HepG2 (cell line): Measurements from ENCODE around the gene ASCC2. TPM values are rescaled to one million over a fixed set of nuclear protein-coding genes. Genes with fewer than 3 reads are reported as not detected.

Source experiments
- ADNP ChIP-seq: sonication (generic); formaldehyde crosslinking; IDR thresholded peaks from 2 replicates; pipeline ENCODE4 v1.4.0; 2020; ENCODE audit warnings: missing genetic modification reagents
- ARHGAP35 ChIP-seq: sonication (generic); formaldehyde crosslinking; IDR thresholded peaks from 2 replicates; pipeline ENCODE4 v1.9.0; 2022; ENCODE audit warnings: mild to moderate bottlenecking, inconsistent platforms, moderate library complexity, missing genetic modification reagents, borderline replicate concordance
- CEBPB ChIP-seq: IDR thresholded peaks from 2 replicates; pipeline ENCODE4 v1.6.1; 2011; ENCODE audit warnings: low read depth, low read length, improper control_type of control experiment, borderline replicate concordance
- GLI4 ChIP-seq: sonication (generic); formaldehyde crosslinking; IDR thresholded peaks from 2 replicates; pipeline ENCODE4 v1.5.1; 2020; ENCODE audit warnings: missing genetic modification reagents, mild to moderate bottlenecking, moderate library complexity, borderline replicate concordance
- KMT2A ChIP-seq: sonication (generic); formaldehyde crosslinking; IDR thresholded peaks from 2 replicates; pipeline ENCODE4 v1.4.0; 2020; ENCODE audit warnings: missing genetic modification reagents
- MIER3 ChIP-seq: IDR thresholded peaks from 2 replicates; pipeline ENCODE4 v1.6.1; 2016; ENCODE audit warnings: missing compliant biosample characterization, borderline replicate concordance
- NFKB2 ChIP-seq: sonication (generic); formaldehyde crosslinking; IDR thresholded peaks from 2 replicates; pipeline ENCODE4 v1.4.0; 2020; ENCODE audit warnings: missing genetic modification reagents, borderline replicate concordance
- NFRKB ChIP-seq: fragments of 450-650 bp; IDR thresholded peaks from 2 replicates; pipeline ENCODE4 v1.6.1; 2017
- TCF7L2 ChIP-seq: IDR thresholded peaks from 2 replicates; pipeline ENCODE4 v1.6.1; 2011; ENCODE audit warnings: mild to moderate bottlenecking, low read depth, low read length, moderate library complexity
- YY1 ChIP-seq: IDR thresholded peaks from 2 replicates; pipeline ENCODE4 v1.6.1; 2011; ENCODE audit warnings: low read length, low read depth, moderate library complexity, mild to moderate bottlenecking; ENCODE audit not compliant: insufficient read depth, insufficient replicate concordance
- ZEB1 ChIP-seq: IDR thresholded peaks from 2 replicates; pipeline ENCODE4 v1.6.1; 2012; ENCODE audit warnings: mild to moderate bottlenecking, low read depth, inconsistent platforms; ENCODE audit not compliant: insufficient replicate concordance
- ZNF143 ChIP-seq: sonication (generic); formaldehyde crosslinking; IDR thresholded peaks from 2 replicates; pipeline ENCODE4 v1.4.0; 2020; ENCODE audit warnings: missing genetic modification reagents
- ZNF513 ChIP-seq: sonication (generic); formaldehyde crosslinking; conservative IDR thresholded peaks from 2 replicates; pipeline ENCODE4 v1.5.0; 2020; ENCODE audit warnings: missing genetic modification reagents
- ZNF556 ChIP-seq: sonication (generic); formaldehyde crosslinking; IDR thresholded peaks from 2 replicates; pipeline ENCODE4 v1.4.0; 2020; ENCODE audit warnings: mild to moderate bottlenecking, missing genetic modification reagents, borderline replicate concordance
- ZNF570 ChIP-seq: sonication (generic); formaldehyde crosslinking; IDR thresholded peaks from 2 replicates; pipeline ENCODE4 v1.4.0; 2020; ENCODE audit warnings: mild to moderate bottlenecking, missing genetic modification reagents, borderline replicate concordance
- ZNF737 ChIP-seq: sonication (generic); formaldehyde crosslinking; IDR thresholded peaks from 2 replicates; pipeline ENCODE4 v1.5.0; 2020; ENCODE audit warnings: missing genetic modification reagents, mild to moderate bottlenecking, borderline replicate concordance
- ZNF770 ChIP-seq: sonication (generic); formaldehyde crosslinking; IDR thresholded peaks from 2 replicates; pipeline ENCODE4 v1.5.0; 2020; ENCODE audit warnings: mild to moderate bottlenecking, missing genetic modification reagents
- ZNF782 ChIP-seq: sonication (generic); formaldehyde crosslinking; IDR thresholded peaks from 2 replicates; pipeline ENCODE4 v1.4.0; 2020; ENCODE audit warnings: missing genetic modification reagents, mild to moderate bottlenecking, borderline replicate concordance
- ZSCAN25 ChIP-seq: sonication (generic); formaldehyde crosslinking; IDR thresholded peaks from 2 replicates; pipeline ENCODE4 v1.8.0; 2022; ENCODE audit warnings: mild to moderate bottlenecking, missing genetic modification reagents
- polyA plus RNA-seq, 8 experiments: library from polyadenylated mRNA; depleted of rRNA in 3 of 8; stranded (reverse) in 7 of 8; unstranded in 1 of 8; fragments of >200 nt; fragmentation: Illumina TruSeq in 4 of 8; extraction: Trizol in 4 of 8; gene quantifications; 2 replicates each; pipeline versions ENCODE4 v1.2.1 to v1.2.3, GENCODE V29; 2011 to 2016; ENCODE audit warnings: low read depth in 4 of 8, missing spikeins in 1 of 8, mixed read lengths in 1 of 8; ENCODE audit not compliant: insufficient read depth in 1 of 8
- total RNA-seq, 5 experiments: library from RNA; depleted of rRNA; stranded (reverse); fragments of >200 nt; fragmentation: Illumina TruSeq; extraction: Trizol; gene quantifications; 2 replicates each; pipeline ENCODE4 v1.2.3, GENCODE V29; 2016; ENCODE audit warnings: low read depth in 1 of 5
- TF ChIP-seq, protein P1 (sequence below): sonication (generic); formaldehyde crosslinking; IDR thresholded peaks from 2 replicates; pipeline ENCODE4 v1.5.1; 2020; ENCODE audit warnings: mild to moderate bottlenecking, missing genetic modification reagents, moderate library complexity
- TF ChIP-seq, protein P2 (sequence below): IDR thresholded peaks from 2 replicates; pipeline ENCODE4 v1.6.1; 2016; ENCODE audit warnings: control low read depth
- TF ChIP-seq, protein P3 (sequence below): sonication (generic); formaldehyde crosslinking; conservative IDR thresholded peaks from 2 replicates; pipeline ENCODE4 v1.4.0; 2020; ENCODE audit warnings: missing genetic modification reagents

The ASCC2 gene
- total and polyA plus RNA-seq, 2 of the 13 experiments (the other 11 are each of a cell fraction or from before 2014, with no cell fraction given) = 26.2 to 26.3 TPM

DNA sequence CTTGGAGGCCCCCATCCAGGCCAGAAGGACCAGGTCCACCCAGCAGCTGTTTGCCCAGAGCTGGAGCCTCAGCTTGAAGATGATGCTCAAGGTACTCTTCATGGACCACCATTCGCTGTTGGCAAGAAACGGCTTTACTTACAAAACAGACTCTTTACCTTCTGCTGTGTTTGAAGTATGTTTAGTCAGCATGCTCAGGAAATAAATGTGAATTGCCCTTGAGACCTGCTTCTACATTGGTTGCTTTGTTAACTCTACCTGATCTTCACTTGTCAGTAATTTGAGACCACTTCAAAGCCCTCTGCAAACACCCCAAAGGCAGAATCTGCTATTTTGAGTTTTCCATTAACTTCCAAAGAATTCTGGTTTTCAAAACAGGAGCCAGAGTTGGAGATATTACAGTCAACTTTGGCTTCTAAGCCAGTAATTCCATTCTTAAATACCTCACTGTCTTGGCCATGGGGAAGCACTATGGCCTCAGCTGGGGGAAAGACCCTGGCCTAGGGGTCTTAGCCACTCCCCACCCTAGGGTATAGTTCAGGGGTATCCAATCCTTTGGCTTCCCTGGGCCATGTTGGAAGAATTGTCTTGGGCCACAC is 68.3 kb downstream of the ASCC2 start (continued):
- TF ChIP-seq GLI4 (no peak), ZNF770 (CRISPR knock-in tag) (no peak), ZNF143 (CRISPR knock-in tag) (no peak), NFKB2 (no peak), ARHGAP35 (CRISPR knock-in tag) (no peak), ZSCAN25 (no peak), ZNF782 (CRISPR knock-in tag) (no peak), ZNF513 (CRISPR knock-in tag) (no peak), ADNP (CRISPR knock-in tag) (no peak), YY1 (no peak), NFRKB (no peak), ZNF570 (CRISPR knock-in tag) (no peak), ZEB1 (no peak), KMT2A (CRISPR knock-in tag) (no peak), CEBPB (no peak), TCF7L2 (peak; percentile 83), ZNF737 (no peak), ZNF556 (no peak; the same call in 1 of the 2 replicates), MIER3 (CRISPR knock-in tag) (no peak)
- TF ChIP-seq, protein P1, sequence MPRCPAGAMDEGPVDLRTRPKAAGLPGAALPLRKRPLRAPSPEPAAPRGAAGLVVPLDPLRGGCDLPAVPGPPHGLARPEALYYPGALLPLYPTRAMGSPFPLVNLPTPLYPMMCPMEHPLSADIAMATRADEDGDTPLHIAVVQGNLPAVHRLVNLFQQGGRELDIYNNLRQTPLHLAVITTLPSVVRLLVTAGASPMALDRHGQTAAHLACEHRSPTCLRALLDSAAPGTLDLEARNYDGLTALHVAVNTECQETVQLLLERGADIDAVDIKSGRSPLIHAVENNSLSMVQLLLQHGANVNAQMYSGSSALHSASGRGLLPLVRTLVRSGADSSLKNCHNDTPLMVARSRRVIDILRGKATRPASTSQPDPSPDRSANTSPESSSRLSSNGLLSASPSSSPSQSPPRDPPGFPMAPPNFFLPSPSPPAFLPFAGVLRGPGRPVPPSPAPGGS (CRISPR knock-in tag) = no peak
- TF ChIP-seq, protein P2, sequence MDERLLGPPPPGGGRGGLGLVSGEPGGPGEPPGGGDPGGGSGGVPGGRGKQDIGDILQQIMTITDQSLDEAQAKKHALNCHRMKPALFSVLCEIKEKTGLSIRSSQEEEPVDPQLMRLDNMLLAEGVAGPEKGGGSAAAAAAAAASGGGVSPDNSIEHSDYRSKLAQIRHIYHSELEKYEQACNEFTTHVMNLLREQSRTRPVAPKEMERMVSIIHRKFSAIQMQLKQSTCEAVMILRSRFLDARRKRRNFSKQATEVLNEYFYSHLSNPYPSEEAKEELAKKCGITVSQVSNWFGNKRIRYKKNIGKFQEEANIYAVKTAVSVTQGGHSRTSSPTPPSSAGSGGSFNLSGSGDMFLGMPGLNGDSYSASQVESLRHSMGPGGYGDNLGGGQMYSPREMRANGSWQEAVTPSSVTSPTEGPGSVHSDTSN (CRISPR knock-in tag) = no peak
- TF ChIP-seq, protein P3, sequence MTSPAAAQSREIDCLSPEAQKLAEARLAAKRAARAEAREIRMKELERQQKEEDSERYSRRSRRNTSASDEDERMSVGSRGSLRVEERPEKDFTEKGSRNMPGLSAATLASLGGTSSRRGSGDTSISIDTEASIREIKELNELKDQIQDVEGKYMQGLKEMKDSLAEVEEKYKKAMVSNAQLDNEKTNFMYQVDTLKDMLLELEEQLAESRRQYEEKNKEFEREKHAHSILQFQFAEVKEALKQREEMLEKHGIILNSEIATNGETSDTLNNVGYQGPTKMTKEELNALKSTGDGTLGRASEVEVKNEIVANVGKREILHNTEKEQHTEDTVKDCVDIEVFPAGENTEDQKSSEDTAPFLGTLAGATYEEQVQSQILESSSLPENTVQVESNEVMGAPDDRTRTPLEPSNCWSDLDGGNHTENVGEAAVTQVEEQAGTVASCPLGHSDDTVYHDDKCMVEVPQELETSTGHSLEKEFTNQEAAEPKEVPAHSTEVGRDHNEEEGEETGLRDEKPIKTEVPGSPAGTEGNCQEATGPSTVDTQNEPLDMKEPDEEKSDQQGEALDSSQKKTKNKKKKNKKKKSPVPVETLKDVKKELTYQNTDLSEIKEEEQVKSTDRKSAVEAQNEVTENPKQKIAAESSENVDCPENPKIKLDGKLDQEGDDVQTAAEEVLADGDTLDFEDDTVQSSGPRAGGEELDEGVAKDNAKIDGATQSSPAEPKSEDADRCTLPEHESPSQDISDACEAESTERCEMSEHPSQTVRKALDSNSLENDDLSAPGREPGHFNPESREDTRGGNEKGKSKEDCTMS (CRISPR knock-in tag) = no peak
